Neuron (in vitro differentiated cells): ENCODE results near the gene KIRREL3.

Source experiments
- H2AFZ ChIP-seq: one replicate; pipeline ENCODE4 v1.6.1; 2013; ENCODE audit warnings: low read depth, mild to moderate bottlenecking, inconsistent platforms, low read length, moderate library complexity
- H3K27me3 ChIP-seq: one replicate; pipeline ENCODE4 v1.6.1; 2013; ENCODE audit warnings: low read length; ENCODE audit not compliant: insufficient read depth
- H3K36me3 ChIP-seq: one replicate; pipeline ENCODE4 v1.6.1; 2013; ENCODE audit warnings: low read length; ENCODE audit not compliant: insufficient read depth
- H3K4me1 ChIP-seq: one replicate; pipeline ENCODE4 v1.6.1; 2013; ENCODE audit warnings: low read length; ENCODE audit not compliant: insufficient read depth
- H3K4me3 ChIP-seq: 2 replicates; pipeline ENCODE4 v1.5.1; 2013; ENCODE audit warnings: mild to moderate bottlenecking, low read length, moderate library complexity
- H3K9me3 ChIP-seq: one replicate; pipeline ENCODE4 v1.6.1; 2013; ENCODE audit warnings: low read length

Gene KIRREL3

DNA sequence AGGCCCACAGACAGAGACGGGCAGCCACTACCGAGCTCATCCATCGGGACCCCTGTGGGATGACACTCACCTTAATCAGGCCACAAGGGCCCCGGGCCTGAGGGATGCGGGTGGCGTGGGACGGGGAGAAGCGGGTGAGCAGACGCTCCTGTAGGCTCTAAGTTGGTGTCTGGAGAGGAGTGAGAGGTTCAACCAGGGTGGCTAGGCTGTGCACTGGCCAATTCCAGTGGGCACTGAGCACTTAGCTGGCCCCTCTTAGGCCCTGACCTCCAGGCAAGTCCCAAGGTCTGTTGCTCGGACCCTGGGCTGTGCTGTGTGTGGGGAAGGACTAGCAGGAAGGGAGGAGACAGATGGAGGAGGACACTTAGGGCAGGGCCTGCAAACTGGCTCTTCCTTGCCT, 505.7 kb downstream of the KIRREL3 start:
- H3K4me3 ChIP-seq, result no peak overlapping the region
- H2AFZ ChIP-seq, result no peak overlapping the region
- no peaks in the 10 kb centered on the region for H3K4me1 ChIP-seq
- H3K27me3 ChIP-seq, result peaks cover 6% of the 10 kb centered on the region
- no peaks in the 10 kb centered on the region for H3K36me3 ChIP-seq
- H3K9me3 ChIP-seq, result no peaks in the 10 kb centered on the region

DNA sequence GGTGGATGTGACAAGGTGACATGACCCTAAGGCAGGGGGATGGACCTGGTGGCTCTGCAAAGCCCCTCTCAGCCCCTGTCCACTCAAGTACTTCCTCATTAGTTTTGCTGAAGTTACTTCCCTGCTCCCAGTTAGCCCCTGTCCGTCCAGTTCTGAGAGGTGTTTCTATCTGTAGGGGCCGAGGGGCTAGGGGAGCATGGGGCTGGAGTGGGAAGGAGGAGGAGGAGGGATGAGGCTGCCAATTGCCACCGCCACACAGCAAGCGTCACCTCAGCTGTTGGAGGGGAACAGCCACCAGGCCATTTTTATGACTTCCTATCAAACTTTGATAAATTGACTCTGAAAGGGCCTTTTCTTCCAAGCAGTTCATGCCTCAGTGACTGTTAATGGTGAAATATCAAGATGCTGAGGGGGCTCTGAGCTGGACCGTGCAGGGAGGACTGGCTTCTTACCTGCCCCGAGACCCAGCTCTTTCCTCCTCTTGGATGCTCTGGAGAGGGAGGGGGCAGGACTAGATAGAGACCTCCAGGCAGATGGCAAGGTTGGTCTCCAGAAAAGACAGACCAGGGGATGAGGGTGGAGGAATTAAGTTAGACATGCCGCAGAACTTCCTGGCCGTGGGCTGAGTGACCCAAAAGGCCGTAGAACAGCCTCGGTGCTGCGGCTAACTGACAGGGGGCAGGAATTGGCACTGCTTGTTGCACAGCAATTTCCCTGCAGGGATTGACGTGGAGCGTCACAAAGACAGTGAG, 508.1 kb downstream of the KIRREL3 start:
- H3K27me3 ChIP-seq, result no peaks in the 10 kb centered on the region
- no peaks in the 10 kb centered on the region for H3K4me1 ChIP-seq
- H3K4me3 ChIP-seq, result no peak overlapping the region
- H3K36me3 ChIP-seq, result no peaks in the 10 kb centered on the region
- H3K9me3 ChIP-seq, result no peaks in the 10 kb centered on the region
- H2AFZ ChIP-seq, result no peak overlapping the region

DNA sequence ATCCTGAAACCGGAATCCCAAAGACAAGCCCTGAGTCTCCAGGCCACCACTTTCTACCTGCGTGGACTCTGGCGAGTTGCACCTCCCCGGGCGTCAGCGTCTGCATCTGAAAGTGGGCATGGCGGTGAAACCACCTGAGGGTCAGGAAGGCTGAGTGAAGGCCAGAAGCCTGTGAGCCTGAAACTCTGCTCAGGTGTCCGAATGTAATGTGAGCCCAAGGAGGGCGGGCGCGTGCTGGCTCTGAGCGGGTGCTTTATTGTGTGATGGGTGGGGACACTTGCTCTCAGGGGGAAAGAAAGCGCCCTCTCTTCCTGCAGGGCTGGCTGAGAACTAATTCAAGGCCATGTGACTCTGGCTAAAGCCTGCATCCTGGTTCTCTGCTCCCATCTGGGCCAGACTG, 509.5 kb downstream of the KIRREL3 start:
- Histone ChIP-seq H2AFZ (no peak overlapping the region), H3K9me3 (no peaks in the 10 kb centered on the region), H3K36me3 (no peaks in the 10 kb centered on the region), H3K27me3 (peaks cover 8% of the 10 kb centered on the region), H3K4me1 (no peaks in the 10 kb centered on the region), H3K4me3 (no peak overlapping the region)

DNA sequence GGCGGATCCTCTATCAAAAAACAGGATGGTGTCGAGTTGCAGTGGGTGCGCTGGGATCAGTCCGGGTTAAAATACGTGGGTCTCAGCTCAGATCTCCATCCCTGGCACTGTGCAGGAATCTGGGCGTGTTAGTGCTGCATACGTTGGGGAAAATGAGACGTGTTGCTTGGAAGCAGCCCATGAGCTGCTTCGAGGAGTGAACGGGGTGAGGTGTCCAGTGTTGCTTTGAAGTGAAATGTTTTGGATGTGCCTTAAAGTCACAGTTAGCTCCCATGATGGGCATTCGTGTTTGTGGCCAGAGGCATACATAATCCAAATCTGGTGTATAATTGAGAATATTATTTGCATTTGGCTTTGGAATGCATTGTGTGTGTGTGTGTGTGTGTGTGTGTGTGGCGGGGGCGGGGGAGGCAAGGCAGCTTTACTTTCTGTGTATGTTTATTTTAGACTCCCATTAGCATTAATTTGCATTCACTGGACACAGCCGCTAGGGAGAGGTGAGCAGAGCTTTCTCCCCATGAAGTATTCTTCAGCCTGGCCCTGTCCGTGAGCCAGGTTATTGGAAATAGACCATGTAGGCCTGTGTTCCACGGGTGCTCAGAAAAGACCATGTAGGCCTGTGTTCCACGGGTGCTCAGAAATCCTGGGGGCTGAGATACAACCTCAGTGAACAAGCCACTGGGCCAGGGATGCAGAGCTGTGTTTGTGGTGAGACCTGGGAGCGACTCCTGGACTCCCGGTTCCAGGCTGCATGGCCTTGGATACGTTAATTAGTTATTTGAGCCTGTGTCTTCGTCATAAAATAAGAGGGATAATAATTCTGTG, 510.5 kb downstream of the KIRREL3 start:
- H3K9me3 ChIP-seq, result no peaks in the 10 kb centered on the region
- H2AFZ ChIP-seq, result no peak overlapping the region
- H3K36me3 ChIP-seq, result no peaks in the 10 kb centered on the region
- peaks cover 8% of the 10 kb centered on the region for H3K27me3 ChIP-seq
- no peak overlapping the region for H3K4me3 ChIP-seq
- H3K4me1 ChIP-seq, result no peaks in the 10 kb centered on the region

DNA sequence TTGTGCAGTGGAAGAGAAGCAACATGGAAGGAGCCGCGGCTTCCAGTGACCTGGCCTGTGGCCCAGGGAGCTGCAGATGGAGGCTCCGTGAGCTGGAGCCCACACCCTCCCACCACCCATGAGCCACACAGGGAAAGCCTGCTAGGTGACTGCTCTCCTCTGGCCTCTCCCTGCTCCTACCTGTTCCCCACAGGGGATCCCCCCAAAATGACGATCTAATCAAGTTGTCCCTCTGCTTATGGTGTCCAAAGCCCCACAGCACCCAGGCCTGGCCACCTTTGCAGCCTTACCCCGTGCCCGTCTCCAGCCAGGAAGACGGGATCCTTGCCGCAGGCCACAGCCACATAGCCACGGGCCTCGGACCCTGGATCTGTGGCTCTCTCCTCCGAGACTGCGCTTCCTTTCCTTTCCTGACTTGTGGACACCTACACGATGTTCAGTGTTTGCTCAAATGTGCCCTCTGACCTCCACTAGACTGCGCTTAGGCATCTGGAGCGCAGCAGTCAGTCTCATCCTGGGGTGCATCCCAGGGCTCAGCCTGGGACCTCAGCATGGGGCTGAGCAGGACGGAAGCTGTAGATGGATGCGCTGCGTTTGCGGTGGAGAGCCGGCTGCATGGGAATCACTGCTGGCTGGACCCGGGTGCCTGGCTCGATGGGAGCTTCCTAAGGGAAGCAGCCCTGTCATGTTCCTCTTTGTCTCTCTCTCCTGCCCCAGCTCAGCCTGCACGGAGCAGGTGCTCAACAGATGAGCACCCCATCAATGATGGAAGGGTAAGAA, 511.8 kb downstream of the KIRREL3 start:
- no peak overlapping the region for H3K4me3 ChIP-seq
- H3K36me3 ChIP-seq, result no peaks in the 10 kb centered on the region
- no peak overlapping the region for H2AFZ ChIP-seq
- H3K9me3 ChIP-seq, result no peaks in the 10 kb centered on the region
- H3K4me1 ChIP-seq, result no peaks in the 10 kb centered on the region
- H3K27me3 ChIP-seq, result peaks cover 11% of the 10 kb centered on the region

DNA sequence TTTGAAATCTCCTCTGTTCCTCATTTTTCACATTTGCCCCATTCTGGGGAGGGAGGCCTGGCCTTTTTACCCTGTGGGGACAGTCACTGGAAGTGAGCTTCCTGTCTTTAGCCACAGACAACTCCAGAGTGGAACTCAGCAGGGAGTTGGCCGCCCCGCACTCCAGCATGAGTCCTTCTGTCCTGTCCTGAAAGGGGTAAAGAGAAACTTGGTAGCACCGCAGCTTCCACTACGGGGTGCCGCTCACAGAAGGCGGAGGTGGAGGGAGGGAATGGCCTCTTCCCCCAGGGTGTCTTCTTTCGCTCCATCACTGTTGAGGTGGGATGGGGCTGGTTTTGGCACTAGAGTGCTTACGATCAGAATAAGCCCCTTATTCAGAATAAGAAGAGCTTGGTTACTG, 512.9 kb downstream of the KIRREL3 start:
- Histone ChIP-seq H3K4me1 (no peaks in the 10 kb centered on the region), H3K4me3 (no peak overlapping the region), H2AFZ (no peak overlapping the region), H3K27me3 (peaks cover 12% of the 10 kb centered on the region), H3K36me3 (no peaks in the 10 kb centered on the region), H3K9me3 (no peaks in the 10 kb centered on the region)

DNA sequence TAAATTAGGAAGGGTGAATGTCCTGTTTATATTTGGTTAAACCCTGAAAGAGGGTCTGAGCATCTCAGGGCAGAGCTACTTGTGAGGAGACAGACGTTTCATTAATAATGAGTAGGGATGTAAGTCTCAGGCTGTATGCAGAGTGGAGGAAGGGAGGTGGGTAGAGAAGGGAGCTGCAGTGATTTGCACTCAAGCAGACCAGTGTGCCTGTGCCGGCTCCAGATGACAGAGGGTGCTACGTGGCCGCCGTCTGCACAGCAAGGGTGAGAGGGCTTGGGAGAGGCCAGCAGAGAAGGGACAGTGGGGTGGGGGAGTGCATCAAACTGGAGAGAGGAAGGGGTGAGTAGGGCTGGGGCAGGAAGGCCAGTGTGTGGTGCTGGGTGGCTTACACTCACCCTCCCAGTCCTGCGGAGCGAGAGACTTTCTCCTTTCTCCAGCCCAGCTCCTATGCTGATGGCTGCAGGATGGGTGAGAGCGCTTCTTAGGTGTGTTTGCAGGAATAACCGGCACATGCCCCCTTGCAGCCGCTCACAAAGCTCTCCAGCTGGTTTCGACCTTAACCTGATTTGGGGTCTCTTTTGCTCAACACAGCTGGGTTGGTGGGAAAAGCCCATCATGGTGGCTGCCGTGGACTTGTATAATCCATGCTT, 514.5 kb downstream of the KIRREL3 start:
- Histone ChIP-seq H3K36me3 (no peaks in the 10 kb centered on the region), H3K4me3 (no peak overlapping the region), H3K4me1 (no peaks in the 10 kb centered on the region), H2AFZ (no peak overlapping the region), H3K27me3 (peaks cover 12% of the 10 kb centered on the region), H3K9me3 (no peaks in the 10 kb centered on the region)

DNA sequence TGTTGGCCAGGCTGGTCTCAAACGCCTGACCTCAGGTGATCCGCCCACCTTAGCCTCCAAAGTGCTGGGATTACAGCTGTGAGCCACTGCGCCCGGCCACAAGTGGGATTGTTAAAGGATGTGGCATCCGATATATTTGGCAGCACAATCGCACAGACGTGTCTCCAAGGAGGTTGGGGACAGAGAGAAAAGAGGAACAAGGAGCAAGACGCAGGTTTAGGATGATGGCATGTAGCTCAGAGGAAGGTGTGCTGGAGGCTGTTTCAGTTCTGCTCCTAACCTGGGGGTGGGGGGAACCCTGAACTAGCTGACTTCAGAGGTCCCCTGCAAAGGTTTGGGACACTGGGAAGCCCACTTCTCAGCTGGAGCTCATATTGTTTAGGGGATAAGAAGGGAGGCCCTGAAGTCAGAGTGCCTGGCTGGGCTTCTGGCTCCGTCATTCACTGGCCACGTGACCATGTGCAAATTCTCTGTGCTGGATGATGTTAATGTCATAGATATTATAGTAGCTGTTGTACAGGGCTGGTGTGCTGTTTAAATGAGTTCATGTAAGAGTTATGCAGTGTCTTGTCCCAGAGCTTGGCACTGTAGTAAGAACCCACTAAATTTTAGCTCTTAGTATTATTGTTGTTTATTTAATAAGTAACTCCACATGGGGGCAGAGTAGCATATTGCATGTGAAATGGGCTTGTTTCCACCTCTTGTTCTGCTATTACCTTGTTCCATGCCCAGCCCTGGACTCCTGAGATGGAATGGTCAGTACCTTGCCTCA, 515.4 kb downstream of the KIRREL3 start:
- no peaks in the 10 kb centered on the region for H3K36me3 ChIP-seq

DNA sequence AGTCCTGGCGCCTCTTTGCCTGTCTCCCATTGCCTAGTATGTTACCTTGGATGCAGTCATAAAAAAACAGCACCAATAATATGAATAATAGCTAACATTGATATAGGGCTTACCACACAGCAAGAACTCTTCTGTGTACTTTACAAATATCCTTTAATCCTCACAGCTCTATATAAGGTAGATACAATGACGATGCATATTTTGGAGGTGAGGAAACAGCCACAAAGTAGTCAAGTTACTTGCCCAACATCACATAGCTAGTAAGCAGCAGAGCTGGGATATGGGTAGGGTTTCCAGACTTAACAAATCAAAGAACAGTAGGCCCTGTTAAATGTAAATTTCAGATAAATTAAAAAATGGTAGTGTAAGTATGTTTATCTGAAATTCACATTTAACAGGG, 516.3 kb downstream of the KIRREL3 start:
- Histone ChIP-seq H3K9me3 (no peaks in the 10 kb centered on the region), H2AFZ (no peak overlapping the region), H3K4me3 (no peak overlapping the region), H3K36me3 (no peaks in the 10 kb centered on the region), H3K4me1 (peaks cover 2% of the 10 kb centered on the region), H3K27me3 (peaks cover 12% of the 10 kb centered on the region)

More for the DNA sequence above, 515.4 kb downstream of the KIRREL3 start:
- H3K4me1 ChIP-seq, result peaks cover 2% of the 10 kb centered on the region
- H3K4me3 ChIP-seq, result no peak overlapping the region
- H2AFZ ChIP-seq, result no peak overlapping the region
- H3K27me3 ChIP-seq, result peaks cover 12% of the 10 kb centered on the region
- H3K9me3 ChIP-seq, result no peaks in the 10 kb centered on the region

DNA sequence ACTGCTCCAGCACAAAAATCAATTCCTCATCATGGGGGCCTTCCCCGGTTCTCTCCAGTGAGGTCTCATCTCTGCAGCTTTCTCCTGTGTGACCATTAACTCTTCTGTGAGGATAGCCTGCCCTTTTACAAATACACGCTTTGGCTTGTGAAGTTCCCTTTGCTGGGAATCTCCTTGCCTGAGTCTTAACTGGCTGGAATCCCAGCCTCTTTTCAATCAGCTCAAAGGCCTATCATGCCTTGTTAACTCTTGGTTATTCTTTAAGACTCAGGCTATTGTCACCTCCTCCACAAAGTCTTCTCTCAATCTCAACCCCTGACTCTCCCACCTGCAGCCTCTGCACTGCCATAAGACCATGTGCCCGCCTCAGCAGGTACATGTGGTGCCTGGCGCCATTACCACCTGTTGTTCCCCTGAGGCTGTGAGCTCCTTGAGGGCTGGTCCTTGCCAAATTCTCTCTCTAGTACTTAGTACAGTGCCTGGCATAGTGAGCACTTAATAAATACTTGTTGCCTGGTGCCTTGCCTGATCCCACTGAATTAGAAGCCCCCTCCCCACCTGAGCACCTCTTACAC, 516.9 kb downstream of the KIRREL3 start:
- no peak overlapping the region for H3K4me3 ChIP-seq
- no peaks in the 10 kb centered on the region for H3K9me3 ChIP-seq
- no peak overlapping the region for H2AFZ ChIP-seq
- no peaks in the 10 kb centered on the region for H3K36me3 ChIP-seq
- peaks cover 12% of the 10 kb centered on the region for H3K27me3 ChIP-seq
- peaks cover 2% of the 10 kb centered on the region for H3K4me1 ChIP-seq

DNA sequence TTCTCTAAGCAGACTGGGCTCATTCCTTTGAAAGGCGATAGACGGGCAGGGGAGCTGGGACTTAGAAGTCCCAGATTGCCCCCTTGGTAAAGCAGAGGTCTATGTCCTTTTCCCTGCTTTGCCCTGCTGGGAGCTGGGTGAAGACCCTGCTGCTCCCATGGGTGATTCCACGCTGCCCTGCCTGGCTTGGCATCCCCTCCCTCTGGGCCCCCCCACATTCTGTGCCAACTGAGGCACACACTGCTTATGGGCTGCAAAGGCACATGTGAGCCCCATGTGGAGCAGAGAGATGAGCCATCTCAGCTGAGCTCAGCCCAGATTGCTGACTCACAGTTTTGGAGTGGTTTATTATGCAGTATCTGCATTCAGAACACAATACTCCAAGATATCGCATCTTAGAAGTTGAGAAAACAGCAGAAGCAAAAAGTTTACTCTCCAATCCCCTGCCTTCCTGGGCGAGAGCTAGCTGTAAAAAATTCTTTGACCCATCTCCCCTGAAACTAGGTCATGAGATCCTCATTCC, 517.9 kb downstream of the KIRREL3 start:
- peaks cover 12% of the 10 kb centered on the region for H3K27me3 ChIP-seq
- no peaks in the 10 kb centered on the region for H3K36me3 ChIP-seq
- H3K9me3 ChIP-seq, result no peaks in the 10 kb centered on the region
- H3K4me3 ChIP-seq, result no peak overlapping the region
- no peak overlapping the region for H2AFZ ChIP-seq
- peaks cover 2% of the 10 kb centered on the region for H3K4me1 ChIP-seq

DNA sequence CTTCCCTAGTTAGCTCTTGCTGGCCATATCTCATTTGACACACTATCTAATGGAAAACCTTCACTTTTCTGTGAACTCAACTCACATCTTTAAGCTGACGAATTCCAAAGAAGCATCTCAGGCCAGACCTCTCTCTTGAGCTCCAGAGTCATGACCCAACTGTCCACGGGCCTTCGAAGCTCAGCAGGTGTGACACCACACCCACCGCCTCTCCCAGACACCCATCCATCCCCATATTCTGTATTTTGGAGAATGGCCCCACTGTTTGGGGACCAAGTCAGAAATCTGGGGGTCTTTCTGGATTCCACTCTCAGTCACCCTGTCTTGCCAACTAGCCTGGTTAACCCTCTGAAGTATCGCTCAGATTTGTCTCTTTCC, 519.3 kb downstream of the KIRREL3 start:
- H3K4me3 ChIP-seq, result no peak overlapping the region
- no peaks in the 10 kb centered on the region for H3K36me3 ChIP-seq
- peaks cover 9% of the 10 kb centered on the region for H3K27me3 ChIP-seq
- peaks cover 2% of the 10 kb centered on the region for H3K4me1 ChIP-seq
- no peak overlapping the region for H2AFZ ChIP-seq
- no peaks in the 10 kb centered on the region for H3K9me3 ChIP-seq
